Epithelial cell of proximal tubule (primary cell): ENCODE results near the gene MITF. TPM values are rescaled to one million over a fixed set of nuclear protein-coding genes. Genes with fewer than 3 reads are reported as not detected.

Experiments
- DNase-seq: peaks from one replicate; pipeline ENCODE4 v3.0.0-alpha.2; 2011; ENCODE audit warnings: low read depth
- H3K4me3 ChIP-seq: 2 replicates; pipeline ENCODE4 v1.5.1; 2011; ENCODE audit warnings: low read depth, mild to moderate bottlenecking, low read length
- CTCF ChIP-seq: conservative IDR thresholded peaks from 2 replicates; pipeline ENCODE4 v1.5.1; 2012; ENCODE audit warnings: low read depth, mild to moderate bottlenecking, low read length
- total RNA-seq: library from RNA; depleted of rRNA; stranded (reverse); fragments of >200 nt; gene quantifications from 2 replicates; pipeline ENCODE4 v1.2.3, GENCODE V29; 2015

Gene MITF
- total RNA-seq, 1 donor from 2014 or later = 59.7 TPM

GRCh38 chr3:69697381-69697780 lies 41.9 kb upstream of the MITF start:
- no peak for TF ChIP-seq CTCF
- no peak overlapping the region for H3K4me3 ChIP-seq
- DNase-seq = no peak

GRCh38 chr3:69698728-69699127 lies 40.5 kb upstream of the MITF start:
- no peak overlapping the region for H3K4me3 ChIP-seq
- no peak for DNase-seq
- no peak for TF ChIP-seq CTCF

- TF ChIP-seq CTCF = no peak
- DNase-seq = no peak
- no peak overlapping the region for H3K4me3 ChIP-seq
These were observed 40.1 kb upstream of the MITF start for GRCh38 chr3:69699183-69699582.

GRCh38 chr3:69700949-69701348 lies 38.3 kb upstream of the MITF start:
- no peak for DNase-seq
- H3K4me3 ChIP-seq = no peak overlapping the region
- no peak for TF ChIP-seq CTCF

GRCh38 chr3:69710153-69710977 lies 28.9 kb upstream of the MITF start:
- no peak for DNase-seq
- no peak for TF ChIP-seq CTCF
- H3K4me3 ChIP-seq = no peak overlapping the region

- no peak for DNase-seq
- no peak for TF ChIP-seq CTCF
- no peak overlapping the region for H3K4me3 ChIP-seq
These were observed 27.0 kb upstream of the MITF start for GRCh38 chr3:69712269-69712668.

GRCh38 chr3:69712933-69713332 lies 26.3 kb upstream of the MITF start:
- no peak for TF ChIP-seq CTCF
- H3K4me3 ChIP-seq = no peak overlapping the region
- DNase-seq = no peak
